H1 (cell line): Measurements from ENCODE around the gene NDUFA5. TPM values are rescaled to one million over a fixed set of nuclear protein-coding genes. Genes with fewer than 3 reads are reported as not detected.

ENCODE experiments used
- CTCF ChIA-PET: fragments of 300-600 bp; sonication (Branson Sonifier 250); formaldehyde crosslinking; loops from one replicate; lab custom pipeline; 2021; ENCODE audit not compliant: partially characterized antibody; lab: Charles Lee
- POLR2A ChIA-PET: fragments of 300-600 bp; sonication (Branson Sonifier 250); formaldehyde crosslinking; loops from one replicate; lab custom pipeline; 2021; ENCODE audit warnings: inconsistent platforms; ENCODE audit not compliant: partially characterized antibody; lab: Charles Lee
- DNase-seq, 2 experiments: peaks; one replicate each; pipeline versions ENCODE4 v3.0.0 to v3.0.0-alpha.2; 2010 to 2022; ENCODE audit warnings: low spot score in 2 of 2, low read depth in 1 of 2, mixed read lengths in 1 of 2
- FAIRE-seq: peaks from 2 replicates; lab custom pipeline; 2011; peaks lifted over from hg19 to GRCh38; lab: Jason Lieb, UNC
- H2AFZ ChIP-seq: 2 replicates; pipeline ENCODE4 v1.8.1; 2012; ENCODE audit warnings: low read length, inconsistent platforms
- H2AK5ac ChIP-seq: 2 replicates; pipeline ENCODE4 v1.6.1; 2013; ENCODE audit warnings: low read depth, low read length
- H2BK120ac ChIP-seq: replicated peaks from 2 replicates; pipeline ENCODE3; 2013; ENCODE audit warnings: low read depth, low read length, inconsistent platforms
- H2BK12ac ChIP-seq: 2 replicates; pipeline ENCODE4 v1.6.1; 2013; ENCODE audit warnings: low read depth, low read length
- H2BK15ac ChIP-seq: 2 replicates; pipeline ENCODE4 v1.6.1; 2013; ENCODE audit warnings: low read length
- H2BK20ac ChIP-seq: 2 replicates; pipeline ENCODE4 v1.6.1; 2013; ENCODE audit warnings: low read length
- H2BK5ac ChIP-seq: 2 replicates; pipeline ENCODE4 v1.6.1; 2013; ENCODE audit warnings: low read depth, low read length
- H3K14ac ChIP-seq: 2 replicates; pipeline ENCODE4 v1.6.1; 2013; ENCODE audit warnings: inconsistent platforms; ENCODE audit not compliant: insufficient read length
- H3K18ac ChIP-seq: 2 replicates; pipeline ENCODE4 v1.6.1; 2013; ENCODE audit warnings: low read length; ENCODE audit errors: extremely low read depth
- H3K23ac ChIP-seq: 2 replicates; pipeline ENCODE4 v1.6.1; 2013; ENCODE audit warnings: inconsistent platforms; ENCODE audit not compliant: insufficient read length
- H3K23me2 ChIP-seq: 2 replicates; pipeline ENCODE4 v1.6.1; 2013; ENCODE audit warnings: low read depth, low read length
- H3K27ac ChIP-seq: 2 replicates; pipeline ENCODE4 v1.6.1; 2011; ENCODE audit warnings: low read depth, low read length, inconsistent platforms
- H3K27me3 ChIP-seq, 4 experiments: replicated peaks in 1 of 4; 1 replicate in 1 of 4; 2 replicates in 3 of 4; pipeline versions ENCODE4 v1.6.1 to v1.8.1; 2011 to 2013; ENCODE audit warnings: low read length in 3 of 4, mild to moderate bottlenecking in 3 of 4, inconsistent platforms in 2 of 4, mixed read lengths in 2 of 4, moderate library complexity in 1 of 4; ENCODE audit not compliant: control insufficient read depth in 3 of 4, insufficient read depth in 3 of 4; ENCODE audit errors: extremely low read depth in 1 of 4
- H3K36me3 ChIP-seq, 4 experiments: 2 replicates each; pipeline versions ENCODE4 v1.6.1 to v1.8.1; 2011 to 2013; ENCODE audit warnings: mild to moderate bottlenecking in 4 of 4, low read length in 3 of 4, moderate library complexity in 2 of 4, control low read depth in 1 of 4, inconsistent platforms in 1 of 4; ENCODE audit not compliant: insufficient read depth in 4 of 4, control insufficient read depth in 2 of 4
- H3K4ac ChIP-seq: replicated peaks from 2 replicates; pipeline ENCODE3; 2013; ENCODE audit warnings: low read length, low read depth, mixed read lengths, inconsistent platforms; ENCODE audit not compliant: insufficient read length
- H3K4me1 ChIP-seq, 4 experiments: replicated peaks in 1 of 4; 1 replicate in 1 of 4; 2 replicates in 3 of 4; pipeline versions ENCODE4 v1.6.1 to v1.8.1; 2011 to 2013; ENCODE audit warnings: low read length in 3 of 4, inconsistent platforms in 2 of 4, mixed read lengths in 1 of 4; ENCODE audit not compliant: insufficient read depth in 4 of 4, control insufficient read depth in 3 of 4
- H3K4me2 ChIP-seq, 2 experiments: 2 replicates each; pipeline versions ENCODE4 v1.6.1 to v1.8.1; 2011 to 2013; ENCODE audit warnings: low read depth in 2 of 2, low read length in 2 of 2, control low read depth in 1 of 2, inconsistent platforms in 1 of 2, mild to moderate bottlenecking in 1 of 2; ENCODE audit not compliant: insufficient read depth in 1 of 2
- H3K4me3 ChIP-seq, 4 experiments: fragments of 200-600, 300-600 bp in 1 of 4; sonication (generic), shearing (Covaris generic), sonication (Bioruptor Twin) in 1 of 4; 2 replicates each; pipeline versions ENCODE4 v1.5.1 to v1.8.1; 2011 to 2016; ENCODE audit warnings: low read length in 4 of 4, low read depth in 3 of 4, control low read depth in 2 of 4, inconsistent platforms in 2 of 4, mild to moderate bottlenecking in 2 of 4, mixed read lengths in 1 of 4, moderate library complexity in 1 of 4; ENCODE audit not compliant: insufficient read depth in 2 of 4; ENCODE audit errors: extremely low read depth in 1 of 4
- H3K56ac ChIP-seq: replicated peaks from 2 replicates; pipeline ENCODE3; 2013; ENCODE audit warnings: low read depth, mild to moderate bottlenecking, mixed read lengths, low read length, inconsistent platforms; ENCODE audit not compliant: insufficient read length
- H3K79me1 ChIP-seq: 2 replicates; pipeline ENCODE4 v1.6.1; 2013; ENCODE audit warnings: low read depth, low read length, control low read depth
- H3K79me2 ChIP-seq, 2 experiments: 2 replicates each; pipeline versions ENCODE4 v1.6.1 to v1.8.1; 2012 to 2013; ENCODE audit warnings: low read length in 2 of 2, mild to moderate bottlenecking in 2 of 2, inconsistent platforms in 1 of 2; ENCODE audit not compliant: insufficient read depth in 2 of 2, control insufficient read depth in 1 of 2
- H3K9ac ChIP-seq, 4 experiments: replicated peaks in 1 of 4; 1 replicate in 1 of 4; 2 replicates in 3 of 4; pipeline versions ENCODE4 v1.6.1 to v1.8.1; 2011 to 2013; ENCODE audit warnings: low read depth in 3 of 4, low read length in 3 of 4, control low read depth in 2 of 4, mild to moderate bottlenecking in 2 of 4, moderate library complexity in 2 of 4, inconsistent platforms in 1 of 4; ENCODE audit errors: extremely low read depth in 1 of 4
- H3K9me3 ChIP-seq, 2 experiments: 2 replicates each; pipeline versions ENCODE4 v1.6.1 to v1.8.1; 2012 to 2013; ENCODE audit warnings: mild to moderate bottlenecking in 2 of 2, moderate library complexity in 2 of 2, control low read depth in 1 of 2, inconsistent platforms in 1 of 2, low read depth in 1 of 2, low read length in 1 of 2, mixed read lengths in 1 of 2; ENCODE audit not compliant: insufficient read depth in 2 of 2
- H4K20me1 ChIP-seq, 2 experiments: replicated peaks in 1 of 2; 2 replicates each; pipeline versions ENCODE3 to v1.8.1; 2011 to 2013; ENCODE audit warnings: inconsistent platforms in 2 of 2, low read length in 2 of 2, mild to moderate bottlenecking in 1 of 2; ENCODE audit not compliant: insufficient read depth in 2 of 2, control insufficient read depth in 1 of 2
- H4K5ac ChIP-seq: 2 replicates; pipeline ENCODE4 v1.6.1; 2013; ENCODE audit warnings: low read length, low read depth, mixed read lengths, inconsistent platforms; ENCODE audit not compliant: insufficient read length
- H4K8ac ChIP-seq: 2 replicates; pipeline ENCODE4 v1.8.0; 2013; ENCODE audit warnings: mild to moderate bottlenecking, moderate library complexity, low read length, inconsistent platforms; ENCODE audit not compliant: insufficient read depth; ENCODE audit errors: extremely low read depth
- H4K91ac ChIP-seq: replicated peaks from 2 replicates; pipeline ENCODE3; 2013; ENCODE audit warnings: low read length, mixed read lengths, inconsistent platforms; ENCODE audit not compliant: insufficient read length
- CBX8 ChIP-seq: fragments of 300-800, 300-1000 bp; sonication (generic); IDR thresholded peaks from 2 replicates; pipeline ENCODE4 v1.7.1; 2016; ENCODE audit warnings: low read depth, low read length, borderline replicate concordance
- TCF12 ChIP-seq: IDR thresholded peaks from 2 replicates; pipeline ENCODE4 v1.6.1; 2011; ENCODE audit warnings: low read depth, mild to moderate bottlenecking, low read length
- WGBS, 2 experiments: shearing (Covaris generic) in 1 of 2; methylation state at CpG; one replicate each; pipeline versions ENCODE4 v1.1.6 to v1.1.7; 2013 to 2015; ENCODE audit warnings: low lambda C conversion rate in 2 of 2, mixed read lengths in 2 of 2, inconsistent platforms in 1 of 2, low coverage in 1 of 2, missing lambda C conversion rate in 1 of 2; ENCODE audit not compliant: insufficient replicate concordance in 2 of 2, insufficient coverage in 1 of 2, insufficient read length in 1 of 2; ENCODE audit errors: extremely low coverage in 1 of 2, missing lambda C conversion rate in 1 of 2; 5-methylcytosine and 5-hydroxymethylcytosine counted together
- polyA plus RNA-seq, 7 experiments: library from polyadenylated mRNA; depleted of rRNA in 3 of 7; stranded (reverse) in 5 of 7; unstranded in 2 of 7; fragments of >200 nt in 5 of 7; fragments of 200-250 nt in 2 of 7; gene quantifications; 1 replicate in 5 of 7; 2 replicates in 1 of 7; 4 replicates in 1 of 7; pipeline versions ENCODE4 v1.2.1 to v1.2.3, GENCODE V29; 2011 to 2013; ENCODE audit warnings: missing spikeins in 2 of 7, mixed read lengths in 2 of 7
- total RNA-seq: library from RNA; stranded (reverse); fragmentation: NEBNext Ultra II Directional; extraction: Animal tissue kit (Norgen Biotek cat#: 25700); gene quantifications from 2 replicates; pipeline ENCODE4 v1.2.1, GENCODE V29; 2021
- TF ChIP-seq, protein P1 (sequence below), 3 experiments: IDR thresholded peaks; 1 replicate in 2 of 3; 2 replicates in 1 of 3; pipeline versions ENCODE4 v1.5.1 to v1.6.1; 2011; ENCODE audit warnings: low read length in 3 of 3, mild to moderate bottlenecking in 3 of 3, inconsistent platforms in 2 of 3, low read depth in 1 of 3, moderate library complexity in 1 of 3; ENCODE audit not compliant: insufficient read depth in 1 of 3; ENCODE audit errors: control extremely low read depth in 1 of 3
- TF ChIP-seq, protein P2 (sequence below): IDR thresholded peaks from 2 replicates; pipeline ENCODE4 v1.6.1; 2011; ENCODE audit warnings: low read depth, mild to moderate bottlenecking, low read length; ENCODE audit not compliant: insufficient read depth

Gene NDUFA5
- total and polyA plus RNA-seq, 2 of the 8 experiments (the other 6 are each of a cell fraction or from before 2014, with no cell fraction given), result 7.6 to 76.3 TPM

DNA sequence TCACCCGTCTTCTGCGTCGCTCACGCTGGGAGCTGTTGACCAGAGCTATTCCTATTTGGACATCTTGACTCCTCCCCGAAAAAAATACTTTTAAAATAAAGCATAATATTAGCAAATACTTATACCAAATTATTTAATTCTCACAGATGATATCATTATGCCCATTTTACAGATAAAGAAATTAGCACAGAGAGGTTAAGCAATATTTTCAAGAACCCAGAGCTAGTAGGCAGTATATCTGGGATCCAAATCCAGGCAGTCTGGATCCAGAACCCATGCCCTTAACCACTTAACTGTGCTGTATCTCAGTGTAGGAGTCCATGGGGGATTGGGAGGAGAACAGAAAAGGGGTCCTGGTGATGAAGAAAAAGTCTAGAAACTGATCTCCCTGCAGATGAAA lies 29.4 kb downstream of the NDUFA5 start:
- Histone ChIP-seq H2BK12ac (no peak overlapping the region), H3K23me2 (no peaks in the 10 kb centered on the region), H4K91ac (no peak overlapping the region), H3K79me2 (no peaks in the 10 kb centered on the region), H2BK5ac (no peak overlapping the region), H2BK120ac (peak overlapping the region; percentile 12), H3K9ac (no peak overlapping the region; a peak in 1 of 7 replicates), H3K18ac (no peak overlapping the region), H2BK20ac (no peak overlapping the region), H3K36me3 (no peaks in the 10 kb centered on the region), H4K5ac (no peak overlapping the region), H3K4ac (no peak overlapping the region), H2AFZ (no peak overlapping the region), H4K20me1 (no peaks in the 10 kb centered on the region), H4K8ac (no peak overlapping the region), H3K4me3 (no peak overlapping the region), H2BK15ac (no peak overlapping the region), H3K23ac (no peak overlapping the region), H3K27ac (no peak overlapping the region), H3K56ac (no peak overlapping the region), H3K27me3 (no peaks in the 10 kb centered on the region; a peak in 1 of 7 replicates), H2AK5ac (no peak overlapping the region), H3K4me2 (peak overlapping the region in 1 of 2 experiments; percentile 11; a peak in 1 of 4 replicates), H3K14ac (no peak overlapping the region), H3K9me3 (no peaks in the 10 kb centered on the region; a peak in 1 of 4 replicates), H3K79me1 (no peaks in the 10 kb centered on the region), H3K4me1 (peaks cover 0 to 3% (median 0%) of the 10 kb centered on the region in 4 experiments; a peak in 3 of 7 replicates)
- 78% methylated on average over 5 of the region's 5 CpGs; no CpG with 5 or more reads in 1 of the 2 experiments for WGBS, 2 experiments
- FAIRE-seq (no peak), DNase-seq (no peak)
- ChIA-PET POLR2A (interaction anchor here (0.9 to 1.5 kb wide), 2 partner anchors 29 to 30 kb away, joined by 3 to 4 read pairs; partner anchors contain the start of gene NDUFA5), CTCF (interaction anchor here (2.2 kb wide), 1 partner anchor 35 kb away, joined by 11 read pairs; no protein-coding TSS in a partner anchor)
- TF ChIP-seq, protein P1, sequence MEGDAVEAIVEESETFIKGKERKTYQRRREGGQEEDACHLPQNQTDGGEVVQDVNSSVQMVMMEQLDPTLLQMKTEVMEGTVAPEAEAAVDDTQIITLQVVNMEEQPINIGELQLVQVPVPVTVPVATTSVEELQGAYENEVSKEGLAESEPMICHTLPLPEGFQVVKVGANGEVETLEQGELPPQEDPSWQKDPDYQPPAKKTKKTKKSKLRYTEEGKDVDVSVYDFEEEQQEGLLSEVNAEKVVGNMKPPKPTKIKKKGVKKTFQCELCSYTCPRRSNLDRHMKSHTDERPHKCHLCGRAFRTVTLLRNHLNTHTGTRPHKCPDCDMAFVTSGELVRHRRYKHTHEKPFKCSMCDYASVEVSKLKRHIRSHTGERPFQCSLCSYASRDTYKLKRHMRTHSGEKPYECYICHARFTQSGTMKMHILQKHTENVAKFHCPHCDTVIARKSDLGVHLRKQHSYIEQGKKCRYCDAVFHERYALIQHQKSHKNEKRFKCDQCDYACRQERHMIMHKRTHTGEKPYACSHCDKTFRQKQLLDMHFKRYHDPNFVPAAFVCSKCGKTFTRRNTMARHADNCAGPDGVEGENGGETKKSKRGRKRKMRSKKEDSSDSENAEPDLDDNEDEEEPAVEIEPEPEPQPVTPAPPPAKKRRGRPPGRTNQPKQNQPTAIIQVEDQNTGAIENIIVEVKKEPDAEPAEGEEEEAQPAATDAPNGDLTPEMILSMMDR (IDR thresholded peaks at IDR 0.05; ENCODE audit: control extremely low read depth in 1 of 3, insufficient read depth in 1 of 3, low read depth in 1 of 3, low read length in 3 of 3), result no peak
- TF ChIP-seq, protein P2, sequence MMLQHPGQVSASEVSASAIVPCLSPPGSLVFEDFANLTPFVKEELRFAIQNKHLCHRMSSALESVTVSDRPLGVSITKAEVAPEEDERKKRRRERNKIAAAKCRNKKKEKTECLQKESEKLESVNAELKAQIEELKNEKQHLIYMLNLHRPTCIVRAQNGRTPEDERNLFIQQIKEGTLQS, result no peak
- no peak for TF ChIP-seq CBX8
- no peak for TF ChIP-seq TCF12
